ENCODE data around the gene GDPD1. TPM values are rescaled to one million over a fixed set of nuclear protein-coding genes. Genes with fewer than 3 reads are reported as not detected.

GDPD1 gene
- total and polyA plus RNA-seq, 2 experiments from 2014 or later: 2.0 to 9.9 TPM

- Histone ChIP-seq H3K27ac (no peak overlapping the region), H3K9me3 (ENCODE audit: low read depth) (no peaks in the 10 kb centered on the region), H3K4me1 (ENCODE audit: low read depth) (no peaks in the 10 kb centered on the region), H3K27me3 (no peaks in the 10 kb centered on the region), H3K4me3 (no peak overlapping the region), H3K36me3 (peaks cover 13% of the 10 kb centered on the region)
- no peak for DNase-seq (ENCODE audit: low read depth in 1 of 2, low spot score in 1 of 2)
- no peak for TF ChIP-seq CTCF (IDR thresholded peaks at IDR 0.05; ENCODE audit: low read depth, low read length)
These were observed 55.3 kb downstream of the GDPD1 start for GRCh38 chr17:59275618-59276017.

- Histone ChIP-seq H3K27me3 (no peaks in the 10 kb centered on the region), H3K36me3 (peaks cover 6% of the 10 kb centered on the region), H3K4me3 (no peak overlapping the region), H3K9me3 (ENCODE audit: low read depth) (no peaks in the 10 kb centered on the region), H3K4me1 (ENCODE audit: low read depth) (no peaks in the 10 kb centered on the region), H3K27ac (no peak overlapping the region)
- no peak for TF ChIP-seq CTCF (IDR thresholded peaks at IDR 0.05; ENCODE audit: low read depth, low read length)
- DNase-seq (ENCODE audit: low read depth in 1 of 2, low spot score in 1 of 2): no peak
These were observed 56.7 kb downstream of the GDPD1 start for GRCh38 chr17:59277031-59277430.

DNA sequence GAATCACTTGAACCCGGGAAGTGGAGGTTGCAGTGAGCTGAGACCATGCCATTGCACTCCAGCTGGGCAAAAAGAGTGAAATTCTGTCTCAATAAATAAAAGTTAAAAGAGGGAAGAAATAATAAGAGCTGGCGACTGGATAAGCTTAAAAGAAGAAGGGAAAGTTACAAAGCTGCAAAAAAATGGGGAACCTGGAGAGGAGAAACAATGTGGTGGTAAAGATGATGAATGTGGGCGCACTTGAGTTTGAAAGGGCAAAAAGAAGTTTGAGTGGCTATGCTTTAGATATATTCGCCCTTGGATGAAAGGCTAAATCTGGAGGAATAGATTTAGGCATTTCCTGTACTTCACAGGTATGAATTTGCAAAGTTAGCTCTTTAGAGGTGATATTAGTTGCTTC is 58.1 kb downstream of the GDPD1 start:
- no peak for TF ChIP-seq CTCF (IDR thresholded peaks at IDR 0.05; ENCODE audit: low read depth, low read length)
- H3K27ac ChIP-seq: no peak overlapping the region
- H3K9me3 ChIP-seq (ENCODE audit: low read depth): no peaks in the 10 kb centered on the region
- H3K36me3 ChIP-seq: peaks cover 4% of the 10 kb centered on the region
- no peak for DNase-seq (ENCODE audit: low read depth in 1 of 2, low spot score in 1 of 2)
- H3K4me3 ChIP-seq: no peak overlapping the region
- H3K27me3 ChIP-seq: no peaks in the 10 kb centered on the region
- H3K4me1 ChIP-seq (ENCODE audit: low read depth): no peaks in the 10 kb centered on the region

- H3K27ac ChIP-seq: no peak overlapping the region
- no peak for DNase-seq (ENCODE audit: low read depth in 1 of 2, low spot score in 1 of 2)
- no peak overlapping the region for H3K4me3 ChIP-seq
- TF ChIP-seq CTCF (IDR thresholded peaks at IDR 0.05; ENCODE audit: low read depth, low read length): no peak
- no peaks in the 10 kb centered on the region for H3K9me3 ChIP-seq (ENCODE audit: low read depth)
- no peaks in the 10 kb centered on the region for H3K4me1 ChIP-seq (ENCODE audit: low read depth)
- no peaks in the 10 kb centered on the region for H3K27me3 ChIP-seq
- H3K36me3 ChIP-seq: no peaks in the 10 kb centered on the region
These were observed 64.0 kb downstream of the GDPD1 start for GRCh38 chr17:59284317-59284716.

- Histone ChIP-seq H3K36me3 (no peaks in the 10 kb centered on the region), H3K4me3 (no peak overlapping the region), H3K4me1 (ENCODE audit: low read depth) (peaks cover 13% of the 10 kb centered on the region), H3K9me3 (ENCODE audit: low read depth) (no peaks in the 10 kb centered on the region), H3K27ac (no peak overlapping the region), H3K27me3 (no peaks in the 10 kb centered on the region)
- TF ChIP-seq CTCF (IDR thresholded peaks at IDR 0.05; ENCODE audit: low read depth, low read length): no peak
- peak in 1 of 2 donors; percentile 22 for DNase-seq (ENCODE audit: low read depth in 1 of 2, low spot score in 1 of 2)
These were observed 67.1 kb downstream of the GDPD1 start for GRCh38 chr17:59287452-59287851.

- Histone ChIP-seq H3K27me3 (no peaks in the 10 kb centered on the region), H3K9me3 (ENCODE audit: low read depth) (no peaks in the 10 kb centered on the region), H3K4me3 (no peak overlapping the region), H3K36me3 (no peaks in the 10 kb centered on the region), H3K4me1 (ENCODE audit: low read depth) (peaks cover 13% of the 10 kb centered on the region), H3K27ac (no peak overlapping the region)
- TF ChIP-seq CTCF (IDR thresholded peaks at IDR 0.05; ENCODE audit: low read depth, low read length): no peak
- DNase-seq (ENCODE audit: low read depth in 1 of 2, low spot score in 1 of 2): no peak
These were observed 67.6 kb downstream of the GDPD1 start for GRCh38 chr17:59287891-59288290.

Data from cardiac muscle cell (in vitro differentiated cells and primary cell).